HS-27A (cell line): Measurements from ENCODE around the gene HAAO.
"Not testable (repeated sequence)": the region's sequence is repeated elsewhere in the genome, so short reads cannot be mapped to it uniquely, and the experiment has no call there.

Experiments used
- DNase-seq: peaks from one replicate; pipeline ENCODE4 v3.0.0-alpha.2; 2012; ENCODE audit warnings: low read depth, missing footprints

HAAO gene

DNA sequence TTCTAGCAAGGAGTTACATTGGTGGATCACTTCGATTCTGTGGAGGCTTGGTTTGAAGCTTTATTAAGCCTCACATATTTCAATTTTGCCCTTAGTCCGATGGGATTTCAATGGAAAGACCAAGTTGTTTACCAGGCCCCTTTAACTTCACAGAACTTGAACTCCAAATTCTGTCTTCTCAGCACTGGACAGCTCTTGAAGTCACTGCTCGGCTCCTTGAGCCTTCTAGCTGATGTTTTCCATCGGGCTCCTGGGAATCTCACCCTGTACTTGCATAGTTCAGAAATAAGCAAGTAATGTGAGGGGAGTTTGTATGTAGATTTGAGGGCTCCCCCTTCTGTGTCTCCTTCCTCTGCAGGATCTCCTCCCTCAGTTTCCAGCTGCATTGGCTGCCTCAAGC is 43.5 kb downstream of the HAAO start:
- DNase-seq = no peak

GRCh38 chr2:42747422-42747821 is 45.0 kb downstream of the HAAO start:
- DNase-seq = no peak

- DNase-seq = no peak
Observed at GRCh38 chr2:42744545-42745082, 47.8 kb downstream of the HAAO start.

GRCh38 chr2:42743659-42743990 is 48.8 kb downstream of the HAAO start:
- no peak for DNase-seq

GRCh38 chr2:42742740-42743658 is 49.4 kb downstream of the HAAO start:
- DNase-seq = no peak

GRCh38 chr2:42741140-42741539 is 51.2 kb downstream of the HAAO start:
- DNase-seq = no peak

DNA sequence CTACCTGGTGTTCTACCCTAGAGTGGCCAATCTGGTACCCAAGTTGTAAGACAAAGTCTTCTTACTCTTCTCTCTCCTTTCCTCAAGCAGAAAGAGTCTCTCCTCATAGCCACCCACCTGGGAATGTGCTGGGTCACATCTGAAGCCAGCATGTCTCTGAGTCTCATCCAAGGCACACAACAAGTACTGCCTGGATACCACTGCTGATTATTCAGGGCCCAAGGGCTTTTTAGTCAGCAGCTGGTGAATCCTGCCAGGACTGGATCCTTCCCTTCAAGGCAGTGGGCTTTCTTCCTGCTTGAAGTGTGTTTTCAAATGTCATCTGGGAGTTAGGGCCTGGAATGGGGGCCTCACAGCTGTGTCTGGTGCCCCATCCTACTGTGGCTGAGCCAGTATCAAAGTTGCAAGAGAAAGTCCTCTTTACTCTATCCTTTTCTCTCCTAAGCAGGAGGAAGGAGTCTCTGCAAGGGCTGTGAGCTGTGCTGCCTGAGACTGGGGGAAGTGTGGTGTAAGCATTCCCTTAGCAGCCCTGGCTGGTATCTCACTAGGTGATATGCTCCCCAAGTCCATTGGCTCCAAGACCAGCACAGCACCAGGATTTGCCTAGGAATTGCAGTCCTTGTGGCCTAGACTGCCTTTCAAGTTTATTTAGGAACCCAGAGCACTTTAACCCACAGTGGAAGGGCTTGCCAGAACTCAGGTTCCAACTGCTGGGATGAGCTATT is 55.6 kb downstream of the HAAO start:
- DNase-seq = no peak

GRCh38 chr2:42733852-42734251 is 58.5 kb downstream of the HAAO start:
- no peak for DNase-seq

DNA sequence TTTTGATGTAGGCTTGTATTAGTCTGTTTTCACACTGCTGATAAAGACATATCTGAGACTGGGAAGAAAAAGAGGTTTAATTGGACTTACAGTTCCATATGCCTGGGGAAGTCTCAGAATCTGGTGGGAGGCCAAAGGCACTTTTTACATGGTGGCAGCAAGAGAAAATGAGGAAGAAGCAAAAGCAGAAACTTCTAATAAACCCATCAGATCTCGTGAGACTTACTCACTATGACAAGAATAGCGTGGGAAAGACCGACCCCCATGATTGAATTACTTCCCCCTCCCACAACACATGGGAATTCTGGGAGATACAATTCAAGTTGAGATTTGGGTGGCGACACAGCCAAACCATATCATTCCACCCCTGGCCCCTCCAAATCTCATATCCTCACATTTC is 61.1 kb downstream of the HAAO start:
- not testable (repeated sequence) for DNase-seq

DNA sequence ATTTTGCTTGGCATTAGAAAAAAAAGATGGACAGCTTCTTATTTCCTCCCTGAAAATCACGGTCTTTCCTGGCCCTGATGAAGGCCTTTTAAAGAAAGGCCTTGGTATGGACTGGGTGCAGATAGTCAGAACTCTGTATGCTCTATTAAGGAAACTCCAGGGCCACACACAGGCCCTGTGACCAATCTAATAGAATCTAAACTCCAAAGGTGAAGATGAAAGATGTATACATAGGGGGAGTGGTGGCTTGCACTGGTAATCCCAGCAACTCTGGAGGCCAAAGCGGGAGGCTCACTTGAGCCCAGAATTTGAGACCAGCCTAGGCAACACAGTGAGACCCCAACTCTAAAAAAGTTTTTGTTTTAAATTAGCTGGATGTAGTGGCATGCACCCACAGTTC is 65.7 kb downstream of the HAAO start:
- no peak for DNase-seq

- no peak for DNase-seq
Observed at GRCh38 chr2:42725657-42726056, 66.7 kb downstream of the HAAO start.

DNA sequence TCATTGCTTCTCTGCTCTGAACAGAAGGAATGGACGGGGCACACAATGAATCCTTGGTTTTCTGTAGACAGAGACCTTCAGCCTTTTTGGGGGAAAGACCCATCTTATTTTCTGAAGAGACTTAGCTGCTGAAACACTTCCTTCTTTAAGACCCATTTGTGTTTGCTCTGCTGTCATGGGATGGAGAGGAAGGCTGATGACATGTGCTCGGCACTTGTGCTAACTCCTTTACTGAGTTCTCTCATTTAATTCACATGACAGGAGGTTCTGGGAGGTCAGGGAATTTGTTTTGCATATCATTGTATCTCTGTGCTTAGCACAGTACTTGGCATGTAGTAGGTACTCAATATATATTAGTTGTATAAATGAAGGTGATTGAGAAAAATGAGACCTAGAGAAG is 67.5 kb downstream of the HAAO start:
- DNase-seq = no peak

GRCh38 chr2:42723465-42723864 is 68.9 kb downstream of the HAAO start:
- DNase-seq = no peak

DNA sequence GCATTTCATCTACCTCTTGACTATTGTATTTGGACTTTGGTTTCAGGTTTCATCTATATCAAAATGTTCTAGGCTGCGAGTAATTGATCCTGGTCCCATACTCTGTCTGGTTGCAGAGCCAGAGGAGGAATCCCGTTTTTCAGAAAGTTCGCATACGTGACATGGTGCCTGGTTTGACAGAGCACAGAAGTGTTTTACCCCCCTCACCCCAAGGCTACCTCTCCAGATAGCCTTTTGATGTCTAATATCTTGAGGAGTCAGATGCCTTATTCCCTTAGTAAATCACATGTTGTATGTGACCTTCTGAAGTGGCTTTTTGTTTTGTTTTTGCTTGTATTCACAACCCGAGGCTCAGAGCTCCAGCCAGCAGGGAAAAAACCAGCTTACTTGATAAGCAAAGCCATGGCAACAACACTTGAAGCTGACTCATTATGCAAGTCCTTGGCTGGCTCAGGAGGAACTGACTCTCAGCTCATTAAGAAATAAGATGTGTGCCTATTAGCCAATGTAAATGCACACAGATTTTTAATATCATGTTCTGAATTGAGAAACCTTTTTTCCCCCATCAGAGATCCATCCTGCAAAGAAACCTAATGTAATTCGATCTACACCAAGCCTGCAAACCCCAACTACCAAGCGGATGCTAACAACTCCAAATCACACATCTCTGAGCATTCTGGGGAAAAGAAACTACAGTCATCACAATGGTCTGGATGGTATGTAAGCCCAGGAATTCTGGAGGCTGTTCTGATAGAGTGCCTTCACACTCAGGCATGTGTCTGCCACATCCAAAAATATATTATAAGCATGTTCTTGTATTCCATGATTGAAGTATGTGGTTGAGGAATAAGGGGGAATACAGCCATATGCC is 69.8 kb downstream of the HAAO start:
- DNase-seq = no peak

DNA sequence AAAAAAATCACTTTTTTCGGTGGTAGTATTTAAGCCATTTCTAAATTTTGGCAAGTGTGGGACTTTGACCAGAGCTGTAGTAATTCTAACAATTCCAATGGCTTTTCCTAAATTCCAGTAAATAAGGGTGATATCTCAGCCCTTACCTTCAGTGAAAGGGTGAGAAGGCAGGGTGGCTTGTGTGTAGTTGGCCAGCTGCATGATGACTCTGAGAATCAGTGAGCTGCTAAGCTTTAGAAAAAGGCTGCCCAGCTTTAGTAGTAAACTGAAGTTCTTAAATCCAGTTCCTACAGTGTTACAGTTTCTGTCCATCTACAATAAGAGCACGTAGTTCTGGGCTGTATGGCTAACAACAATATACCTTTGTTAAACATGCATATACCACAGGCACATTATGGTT is 70.5 kb downstream of the HAAO start:
- no peak for DNase-seq
